Stimulated activated CD8-positive, alpha-beta memory T cell treated with anti-CD3 and anti-CD28 coated beads, Interleukin-4, amount 100 ng/mL, for 48 hours (primary cell): Measurements from ENCODE around the gene FAM72D.
"Not testable (repeated sequence)": the region's sequence is repeated elsewhere in the genome, so short reads cannot be mapped to it uniquely, and the experiment has no call there.

ENCODE experiments used
- DNase-seq: peaks from one replicate; pipeline ENCODE4 v3.0.0-alpha.2; 2020

FAM72D gene

GRCh38 chr1:145155873-145156272 is 60.1 kb downstream of the FAM72D start:
- not testable (repeated sequence) for DNase-seq

- peak; percentile 58 for DNase-seq
Observed at GRCh38 chr1:145156891-145157610, 61.3 kb downstream of the FAM72D start.

- DNase-seq, result not testable (repeated sequence)
Observed at GRCh38 chr1:145157715-145158114, 61.9 kb downstream of the FAM72D start.

GRCh38 chr1:145161046-145161752 is 65.4 kb downstream of the FAM72D start:
- not testable (repeated sequence) for DNase-seq
